Nephron progenitor cell (in vitro differentiated cells): ENCODE results near the gene SORL1.

Experiments
- DNase-seq: peaks from one replicate; pipeline ENCODE4 v3.0.0; 2021
- H3K27ac Mint-ChIP-seq: 2 replicates; pipeline ENCODE4 v1.8.0; 2021; ENCODE audit warnings: mild to moderate bottlenecking, moderate library complexity, mixed read lengths
- H3K27me3 Mint-ChIP-seq: 2 replicates; pipeline ENCODE4 v1.8.0; 2021; ENCODE audit warnings: mild to moderate bottlenecking, low read depth, mixed read lengths; ENCODE audit not compliant: poor library complexity
- H3K36me3 Mint-ChIP-seq: 2 replicates; pipeline ENCODE4 v1.8.0; 2021; ENCODE audit warnings: low read depth, mixed read lengths
- H3K4me1 Mint-ChIP-seq: 2 replicates; pipeline ENCODE4 v1.8.0; 2021; ENCODE audit warnings: mixed read lengths
- H3K4me3 Mint-ChIP-seq: 2 replicates; pipeline ENCODE4 v1.8.0; 2021; ENCODE audit warnings: mild to moderate bottlenecking, moderate library complexity, mixed read lengths
- H3K9me3 Mint-ChIP-seq: 2 replicates; pipeline ENCODE4 v1.8.0; 2021; ENCODE audit warnings: mild to moderate bottlenecking, moderate library complexity, mixed read lengths
- CTCF ChIP-seq: fragments of 200-600 bp; sonication (generic); IDR thresholded peaks from 2 replicates; pipeline ENCODE4 v1.5.0; 2021; ENCODE audit warnings: antibody characterized with exemption

Gene SORL1

GRCh38 chr11:121464352-121464946 is 12.3 kb downstream of the SORL1 start:
- H3K27ac Mint-ChIP-seq: no peak overlapping the region
- H3K27me3 Mint-ChIP-seq: no peaks in the 10 kb centered on the region
- no peak for TF ChIP-seq CTCF
- DNase-seq: peak; percentile 19
- H3K4me3 Mint-ChIP-seq: no peak overlapping the region
- H3K36me3 Mint-ChIP-seq: peaks cover 2% of the 10 kb centered on the region
- H3K9me3 Mint-ChIP-seq: no peaks in the 10 kb centered on the region
- peaks cover 98% of the 10 kb centered on the region for H3K4me1 Mint-ChIP-seq

DNA sequence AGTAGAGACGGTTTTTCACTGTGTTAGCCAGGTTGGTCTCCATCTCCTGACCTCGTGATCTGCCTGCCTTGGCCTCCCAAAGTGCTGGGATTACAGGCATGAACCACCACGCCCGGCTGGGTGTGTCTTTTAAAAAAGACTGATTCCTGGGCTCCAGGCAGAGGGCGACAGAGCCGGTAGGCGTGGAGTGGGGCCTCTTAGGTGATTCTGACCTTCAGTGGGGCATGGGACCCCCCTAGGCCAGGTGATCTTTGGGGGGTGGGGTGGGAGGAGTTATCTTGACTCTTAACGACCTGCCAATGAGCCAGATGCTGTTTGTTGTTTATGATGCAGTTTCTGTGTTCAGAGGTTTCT is 13.6 kb downstream of the SORL1 start:
- peaks cover 85% of the 10 kb centered on the region for H3K4me1 Mint-ChIP-seq

DNA sequence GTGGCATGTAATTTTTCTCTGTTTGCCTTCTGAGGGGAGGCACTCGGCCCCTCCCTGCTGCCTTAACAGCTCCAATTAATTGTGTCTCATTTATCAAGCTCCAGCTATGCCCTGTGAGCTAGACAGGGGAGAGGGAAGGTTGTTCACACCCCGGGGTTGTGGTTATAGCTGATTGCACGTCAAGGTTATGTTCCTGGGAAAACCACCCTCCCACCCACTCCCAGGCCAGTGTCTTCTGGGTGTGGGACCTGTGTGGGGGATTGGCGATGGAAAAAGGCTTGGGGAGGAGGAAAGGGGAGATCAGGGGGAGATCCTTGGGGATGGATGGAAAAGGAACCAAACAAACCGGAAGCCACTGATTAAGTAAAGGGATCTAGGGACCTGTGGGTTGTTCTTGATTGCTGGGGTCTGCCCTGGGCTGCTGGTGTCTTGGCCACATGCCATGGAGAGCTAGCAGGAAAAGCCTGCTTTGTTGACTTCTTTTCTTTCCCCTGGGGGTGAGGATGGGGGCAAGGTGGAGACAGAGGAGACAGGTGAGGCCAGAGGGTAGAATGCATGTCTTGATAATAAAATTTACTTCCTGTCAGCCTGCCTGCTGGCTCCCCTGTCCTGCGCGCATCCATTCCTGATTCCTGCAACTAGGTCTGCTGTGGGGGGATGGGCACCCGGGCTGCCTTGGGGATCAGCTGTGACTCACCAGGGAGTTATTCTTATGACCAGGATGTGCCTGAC is 14.1 kb downstream of the SORL1 start:
- H3K4me1 Mint-ChIP-seq: peaks cover 80% of the 10 kb centered on the region
- peak overlapping the region; percentile 51 for H3K4me3 Mint-ChIP-seq

More for the DNA sequence above, 13.6 kb downstream of the SORL1 start:
- Mint-ChIP-seq H3K27me3 (no peaks in the 10 kb centered on the region), H3K27ac (peak overlapping the region; percentile 94), H3K9me3 (no peaks in the 10 kb centered on the region), H3K36me3 (peaks cover 13% of the 10 kb centered on the region), H3K4me3 (peak overlapping the region; percentile 51)
- no peak for TF ChIP-seq CTCF
- DNase-seq: peak; percentile 19

GRCh38 chr11:121467471-121467870 is 15.4 kb downstream of the SORL1 start:
- Mint-ChIP-seq H3K27ac (peak overlapping the region; percentile 84), H3K36me3 (peaks cover 18% of the 10 kb centered on the region), H3K4me1 (peaks cover 67% of the 10 kb centered on the region), H3K9me3 (no peaks in the 10 kb centered on the region), H3K27me3 (no peaks in the 10 kb centered on the region), H3K4me3 (peak overlapping the region; percentile 50)
- no peak for TF ChIP-seq CTCF
- DNase-seq: no peak

More for the DNA sequence above, 14.1 kb downstream of the SORL1 start:
- no peaks in the 10 kb centered on the region for H3K27me3 Mint-ChIP-seq
- peak; percentile 74 for DNase-seq
- TF ChIP-seq CTCF: no peak
- H3K36me3 Mint-ChIP-seq: peaks cover 18% of the 10 kb centered on the region
- no peaks in the 10 kb centered on the region for H3K9me3 Mint-ChIP-seq
- peak overlapping the region; percentile 94 for H3K27ac Mint-ChIP-seq

GRCh38 chr11:121467965-121468364 is 15.9 kb downstream of the SORL1 start:
- no peak for DNase-seq
- peak overlapping the region; percentile 61 for H3K27ac Mint-ChIP-seq
- H3K4me1 Mint-ChIP-seq: peaks cover 66% of the 10 kb centered on the region
- no peaks in the 10 kb centered on the region for H3K9me3 Mint-ChIP-seq
- no peak for TF ChIP-seq CTCF
- no peak overlapping the region for H3K4me3 Mint-ChIP-seq
- H3K27me3 Mint-ChIP-seq: no peaks in the 10 kb centered on the region
- H3K36me3 Mint-ChIP-seq: peaks cover 22% of the 10 kb centered on the region

DNA sequence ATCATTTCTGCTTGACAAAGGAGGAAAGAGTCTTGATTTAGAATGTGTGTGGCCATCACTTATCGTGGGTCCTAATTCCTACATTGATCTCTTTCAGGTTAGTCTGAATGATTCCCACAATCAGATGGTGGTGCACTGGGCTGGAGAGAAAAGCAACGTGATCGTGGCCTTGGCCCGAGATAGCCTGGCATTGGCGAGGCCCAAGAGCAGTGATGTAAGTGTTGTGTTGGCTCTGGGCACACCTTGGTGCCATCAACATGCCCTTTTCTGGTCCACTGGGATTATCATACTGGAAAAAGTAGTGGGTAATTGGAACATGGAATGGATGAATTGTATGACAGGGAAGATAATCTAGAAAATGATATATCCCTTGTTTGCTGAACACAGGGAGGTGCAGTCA is 17.8 kb downstream of the SORL1 start:
- Mint-ChIP-seq H3K27me3 (no peaks in the 10 kb centered on the region), H3K27ac (no peak overlapping the region), H3K4me1 (peaks cover 62% of the 10 kb centered on the region), H3K4me3 (no peak overlapping the region), H3K9me3 (no peaks in the 10 kb centered on the region), H3K36me3 (peaks cover 34% of the 10 kb centered on the region)
- no peak for DNase-seq
- no peak for TF ChIP-seq CTCF
